HepG2 (cell line): Measurements from ENCODE around the gene PLA2G4B. TPM values are rescaled to one million over a fixed set of nuclear protein-coding genes. Genes with fewer than 3 reads are reported as not detected.

Experiments used
- ASH2L ChIP-seq: fragments of 300-600, 200-600 bp; sonication (generic); IDR thresholded peaks from 2 replicates; pipeline ENCODE4 v1.7.0; 2017; ENCODE audit warnings: low read depth, mild to moderate bottlenecking, moderate library complexity, mixed read lengths, low read length; ENCODE audit not compliant: insufficient read length
- FOXP1 ChIP-seq, 2 experiments: fragments of 450-650 bp in 1 of 2; IDR thresholded peaks; 2 replicates each; pipeline ENCODE4 v1.6.1; 2017 to 2018; ENCODE audit warnings: antibody characterized with exemption in 1 of 2
- NFE2L2 ChIP-seq: fragments of 150-350 bp; IDR thresholded peaks from 2 replicates; pipeline ENCODE4 v1.6.1; 2014; ENCODE audit warnings: low read length
- POLR2G ChIP-seq: fragments of 200-400 bp; formaldehyde crosslinking; IDR thresholded peaks from 2 replicates; pipeline ENCODE4 v1.6.1; 2018; ENCODE audit warnings: mild to moderate bottlenecking, low read depth, low read length, moderate library complexity
- TGIF2 ChIP-seq: IDR thresholded peaks from 2 replicates; pipeline ENCODE4 v1.6.1; 2016; ENCODE audit warnings: control low read depth, missing compliant biosample characterization
- ZBTB26 ChIP-seq: IDR thresholded peaks from 2 replicates; pipeline ENCODE4 v1.6.1; 2016; ENCODE audit warnings: missing compliant biosample characterization, missing genetic modification reagents, borderline replicate concordance
- polyA plus RNA-seq, 8 experiments: library from polyadenylated mRNA; depleted of rRNA in 3 of 8; stranded (reverse) in 7 of 8; unstranded in 1 of 8; fragments of >200 nt; fragmentation: Illumina TruSeq in 4 of 8; extraction: Trizol in 4 of 8; gene quantifications; 2 replicates each; pipeline versions ENCODE4 v1.2.1 to v1.2.3, GENCODE V29; 2011 to 2016; ENCODE audit warnings: low read depth in 4 of 8, missing spikeins in 1 of 8, mixed read lengths in 1 of 8; ENCODE audit not compliant: insufficient read depth in 1 of 8
- total RNA-seq, 5 experiments: library from RNA; depleted of rRNA; stranded (reverse); fragments of >200 nt; fragmentation: Illumina TruSeq; extraction: Trizol; gene quantifications; 2 replicates each; pipeline ENCODE4 v1.2.3, GENCODE V29; 2016; ENCODE audit warnings: low read depth in 1 of 5
- TF ChIP-seq, protein P1 (sequence below): sonication (generic); formaldehyde crosslinking; conservative IDR thresholded peaks from 2 replicates; pipeline ENCODE4 v1.8.0; 2022; ENCODE audit warnings: missing genetic modification reagents
- TF ChIP-seq, protein P2 (sequence below): IDR thresholded peaks from 2 replicates; pipeline ENCODE4 v1.6.1; 2016; ENCODE audit warnings: mild to moderate bottlenecking

PLA2G4B gene
- total and polyA plus RNA-seq, 2 of the 13 experiments (the other 11 are each of a cell fraction or from before 2014, with no cell fraction given) = 5.1 to 8.0 TPM

DNA sequence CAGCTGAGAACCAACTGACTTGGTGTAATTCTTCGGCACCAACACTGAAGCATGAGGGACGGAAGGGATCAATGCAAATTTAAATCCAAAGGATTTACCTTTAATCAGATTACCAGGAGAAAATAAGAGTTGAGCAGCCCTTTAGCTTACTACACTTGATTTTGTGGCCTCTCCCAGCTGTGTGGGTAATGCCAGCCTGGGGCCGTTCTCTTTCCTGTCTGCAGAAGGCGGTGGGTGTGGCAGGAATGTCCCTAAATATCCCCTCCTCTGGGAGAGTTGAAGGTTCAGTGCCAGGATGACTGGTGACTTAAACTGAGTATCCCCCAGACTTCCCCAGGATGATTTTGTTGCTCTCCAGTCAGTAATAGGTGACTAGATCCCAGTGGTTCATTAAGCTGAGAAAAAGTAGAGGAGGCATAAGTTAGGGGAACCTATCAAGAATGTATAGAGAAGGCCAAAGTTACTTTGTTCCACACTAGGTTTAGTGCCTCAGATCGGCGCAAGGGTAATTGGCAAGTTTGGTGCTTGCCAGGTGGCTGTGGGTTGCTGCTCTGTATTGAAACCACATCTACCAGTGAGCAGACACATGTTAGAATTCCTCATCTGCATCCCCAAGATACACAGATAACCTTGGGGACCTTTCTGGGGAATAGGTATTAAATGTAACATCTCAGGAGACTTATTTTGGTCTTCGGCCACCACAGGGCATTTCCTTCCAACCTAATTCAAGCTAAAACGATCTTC, 41.3 kb upstream of the PLA2G4B start (continued):
- no peak for TF ChIP-seq ZBTB26 (CRISPR knock-in tag)
- TF ChIP-seq, protein P1, sequence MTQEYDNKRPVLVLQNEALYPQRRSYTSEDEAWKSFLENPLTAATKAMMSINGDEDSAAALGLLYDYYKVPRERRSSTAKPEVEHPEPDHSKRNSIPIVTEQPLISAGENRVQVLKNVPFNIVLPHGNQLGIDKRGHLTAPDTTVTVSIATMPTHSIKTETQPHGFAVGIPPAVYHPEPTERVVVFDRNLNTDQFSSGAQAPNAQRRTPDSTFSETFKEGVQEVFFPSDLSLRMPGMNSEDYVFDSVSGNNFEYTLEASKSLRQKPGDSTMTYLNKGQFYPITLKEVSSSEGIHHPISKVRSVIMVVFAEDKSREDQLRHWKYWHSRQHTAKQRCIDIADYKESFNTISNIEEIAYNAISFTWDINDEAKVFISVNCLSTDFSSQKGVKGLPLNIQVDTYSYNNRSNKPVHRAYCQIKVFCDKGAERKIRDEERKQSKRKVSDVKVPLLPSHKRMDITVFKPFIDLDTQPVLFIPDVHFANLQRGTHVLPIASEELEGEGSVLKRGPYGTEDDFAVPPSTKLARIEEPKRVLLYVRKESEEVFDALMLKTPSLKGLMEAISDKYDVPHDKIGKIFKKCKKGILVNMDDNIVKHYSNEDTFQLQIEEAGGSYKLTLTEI (CRISPR knock-in tag) = no peak
- no peak for TF ChIP-seq POLR2G
- no peak for TF ChIP-seq NFE2L2
- no peak for TF ChIP-seq TGIF2 (CRISPR knock-in tag)
- TF ChIP-seq FOXP1 (IDR thresholded peaks at IDR 0.05) = no peak
- no peak for TF ChIP-seq FOXP1 (CRISPR knock-in tag; IDR thresholded peaks at IDR 0.05)
- TF ChIP-seq, protein P2, sequence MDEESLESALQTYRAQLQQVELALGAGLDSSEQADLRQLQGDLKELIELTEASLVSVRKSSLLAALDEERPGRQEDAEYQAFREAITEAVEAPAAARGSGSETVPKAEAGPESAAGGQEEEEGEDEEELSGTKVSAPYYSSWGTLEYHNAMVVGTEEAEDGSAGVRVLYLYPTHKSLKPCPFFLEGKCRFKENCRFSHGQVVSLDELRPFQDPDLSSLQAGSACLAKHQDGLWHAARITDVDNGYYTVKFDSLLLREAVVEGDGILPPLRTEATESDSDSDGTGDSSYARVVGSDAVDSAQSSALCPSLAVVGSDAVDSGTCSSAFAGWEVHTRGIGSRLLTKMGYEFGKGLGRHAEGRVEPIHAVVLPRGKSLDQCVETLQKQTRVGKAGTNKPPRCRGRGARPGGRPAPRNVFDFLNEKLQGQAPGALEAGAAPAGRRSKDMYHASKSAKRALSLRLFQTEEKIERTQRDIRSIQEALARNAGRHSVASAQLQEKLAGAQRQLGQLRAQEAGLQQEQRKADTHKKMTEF = no peak
- TF ChIP-seq ASH2L = no peak
